Right atrium auricular region (tissue), 2 donors: ENCODE results near the gene TBC1D9B. TPM values are rescaled to one million over a fixed set of nuclear protein-coding genes. Genes with fewer than 3 reads are reported as not detected.

Source experiments
- DNase-seq: peaks from one replicate; pipeline ENCODE4 v3.0.0-alpha.2; 2019; ENCODE audit warnings: low spot score
- H3K27ac ChIP-seq, 2 donors: fragments of 200-600 bp; sonication (generic); 1 replicate in 1 of 2; 2 replicates in 1 of 2; pipeline ENCODE4 v1.5.1; 2016 to 2019
- H3K27me3 ChIP-seq, 2 donors: fragments of 200-600 bp; sonication (generic); one replicate each; pipeline versions ENCODE4 v1.5.1 to v1.6.0; 2017 to 2019
- H3K36me3 ChIP-seq: fragments of 200-600 bp; sonication (generic); one replicate; pipeline ENCODE4 v1.5.1; 2016
- H3K4me1 ChIP-seq, 2 donors: fragments of 200-600 bp; sonication (generic); one replicate each; pipeline versions ENCODE4 v1.5.1 to v1.6.0; 2017 to 2019
- H3K4me3 ChIP-seq, 2 donors: fragments of 200-600 bp; sonication (generic); 1 replicate in 1 of 2; 2 replicates in 1 of 2; pipeline ENCODE4 v1.5.1; 2017 to 2019; ENCODE audit warnings: mild to moderate bottlenecking in 1 of 2, moderate library complexity in 1 of 2
- H3K9me3 ChIP-seq, 2 donors: fragments of 200-600 bp; sonication (generic); one replicate each; pipeline ENCODE4 v1.5.1; 2019
- total RNA-seq, 2 donors: library from RNA; depleted of rRNA; stranded (reverse); fragments of >200 nt; gene quantifications; one replicate each; pipeline ENCODE4 v1.1.0, GENCODE V29; 2016
- TF ChIP-seq, protein P1 (sequence below), 2 donors: fragments of 200-600 bp; sonication (generic); IDR thresholded peaks; one replicate each; pipeline ENCODE4 v1.5.1; 2019; ENCODE audit warnings: antibody characterized with exemption in 2 of 2

Gene TBC1D9B
- total RNA-seq, 2 donors from 2014 or later: 33.5 to 57.7 TPM

DNA sequence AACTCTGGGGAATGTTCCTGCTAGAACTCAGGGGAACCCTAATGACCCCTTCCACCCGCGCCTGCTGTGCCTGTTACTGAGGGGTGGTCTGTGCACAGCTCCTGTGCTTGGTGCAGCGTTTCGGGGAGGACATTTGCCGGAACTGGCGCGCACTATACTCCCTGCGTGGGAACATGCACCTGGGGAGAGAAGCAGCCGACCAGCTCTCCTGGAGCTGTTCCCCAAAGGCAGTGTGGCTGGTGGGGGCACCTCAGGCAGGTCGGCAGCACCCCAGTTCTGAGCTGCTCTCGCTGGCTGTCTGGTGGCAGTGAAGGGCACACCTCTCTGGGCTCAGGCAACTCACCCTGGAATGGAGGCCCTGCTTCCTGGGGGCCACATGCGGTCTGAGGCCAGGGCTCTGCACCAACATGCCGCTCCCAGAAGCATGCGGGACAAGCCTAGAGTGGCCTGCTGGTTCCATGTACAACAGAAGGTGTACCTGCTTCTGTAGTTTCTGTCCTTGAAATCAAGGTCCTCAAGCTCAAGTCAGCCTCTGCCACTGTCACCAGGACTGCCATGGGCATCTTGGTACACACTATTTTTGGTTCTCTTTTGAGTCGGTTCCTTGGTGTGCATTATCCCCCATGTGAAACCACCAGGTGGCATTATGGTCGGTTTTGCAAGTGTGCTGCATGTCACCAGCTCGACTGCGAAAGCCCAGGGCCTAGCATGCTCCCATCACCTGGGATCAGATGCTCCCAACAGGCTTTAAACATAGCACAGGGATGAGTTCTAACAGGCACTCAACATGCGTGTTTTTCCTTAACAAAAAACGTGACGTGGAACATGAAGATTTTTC, 41.2 kb downstream of the TBC1D9B start:
- Histone ChIP-seq H3K4me1 (peaks cover 0 to 11% of the 10 kb centered on the region in 2 donors), H3K9me3 (no peaks in the 10 kb centered on the region), H3K27me3 (no peaks in the 10 kb centered on the region), H3K27ac (no peak overlapping the region), H3K4me3 (no peak overlapping the region), H3K36me3 (peaks cover 37% of the 10 kb centered on the region)
- TF ChIP-seq, protein P1, sequence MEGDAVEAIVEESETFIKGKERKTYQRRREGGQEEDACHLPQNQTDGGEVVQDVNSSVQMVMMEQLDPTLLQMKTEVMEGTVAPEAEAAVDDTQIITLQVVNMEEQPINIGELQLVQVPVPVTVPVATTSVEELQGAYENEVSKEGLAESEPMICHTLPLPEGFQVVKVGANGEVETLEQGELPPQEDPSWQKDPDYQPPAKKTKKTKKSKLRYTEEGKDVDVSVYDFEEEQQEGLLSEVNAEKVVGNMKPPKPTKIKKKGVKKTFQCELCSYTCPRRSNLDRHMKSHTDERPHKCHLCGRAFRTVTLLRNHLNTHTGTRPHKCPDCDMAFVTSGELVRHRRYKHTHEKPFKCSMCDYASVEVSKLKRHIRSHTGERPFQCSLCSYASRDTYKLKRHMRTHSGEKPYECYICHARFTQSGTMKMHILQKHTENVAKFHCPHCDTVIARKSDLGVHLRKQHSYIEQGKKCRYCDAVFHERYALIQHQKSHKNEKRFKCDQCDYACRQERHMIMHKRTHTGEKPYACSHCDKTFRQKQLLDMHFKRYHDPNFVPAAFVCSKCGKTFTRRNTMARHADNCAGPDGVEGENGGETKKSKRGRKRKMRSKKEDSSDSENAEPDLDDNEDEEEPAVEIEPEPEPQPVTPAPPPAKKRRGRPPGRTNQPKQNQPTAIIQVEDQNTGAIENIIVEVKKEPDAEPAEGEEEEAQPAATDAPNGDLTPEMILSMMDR (IDR thresholded peaks at IDR 0.05): no peak
- DNase-seq: no peak

DNA sequence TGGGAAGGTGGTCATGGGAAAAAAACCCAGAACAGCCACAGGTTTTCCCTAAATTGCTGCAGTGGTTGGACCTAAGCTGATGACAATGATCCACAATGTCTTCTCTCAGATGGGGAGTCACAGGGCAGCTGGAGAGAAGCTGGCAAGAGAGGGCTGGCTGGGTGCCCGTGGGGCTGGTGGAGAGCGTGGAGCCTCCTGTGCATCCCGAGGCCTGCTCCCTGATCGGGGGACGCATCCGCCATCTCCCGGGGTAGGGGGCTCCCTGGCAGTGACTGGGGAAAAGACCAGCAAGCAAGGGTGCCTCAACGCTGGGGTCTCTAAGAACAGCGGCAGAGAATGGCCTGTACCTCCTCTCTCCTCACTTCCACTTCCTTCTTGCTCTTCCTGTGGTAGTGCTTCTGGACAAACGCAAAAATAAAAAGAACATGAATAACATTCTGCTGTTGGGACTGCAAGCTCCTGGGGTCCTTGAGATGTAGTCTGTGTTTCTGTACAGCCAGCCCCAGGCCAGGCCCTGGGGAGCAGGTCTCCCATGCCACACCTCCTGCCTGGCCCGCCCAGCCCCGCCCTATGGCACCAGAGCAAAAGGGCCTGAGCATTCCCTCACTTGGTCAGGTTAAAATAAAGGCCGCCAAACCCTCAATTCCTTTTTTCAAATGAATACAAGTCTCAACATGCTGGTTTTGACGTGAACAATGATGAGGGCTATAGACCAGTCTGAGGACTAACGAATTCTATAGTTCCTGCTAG, 42.0 kb downstream of the TBC1D9B start:
- H3K27me3 ChIP-seq: no peaks in the 10 kb centered on the region
- no peak for DNase-seq
- peaks cover 0 to 8% of the 10 kb centered on the region in 2 donors for H3K4me1 ChIP-seq
- no peaks in the 10 kb centered on the region for H3K9me3 ChIP-seq
- TF ChIP-seq, protein P1 (IDR thresholded peaks at IDR 0.05): no peak
- H3K4me3 ChIP-seq: no peak overlapping the region
- H3K27ac ChIP-seq: no peak overlapping the region
- H3K36me3 ChIP-seq: peaks cover 33% of the 10 kb centered on the region

DNA sequence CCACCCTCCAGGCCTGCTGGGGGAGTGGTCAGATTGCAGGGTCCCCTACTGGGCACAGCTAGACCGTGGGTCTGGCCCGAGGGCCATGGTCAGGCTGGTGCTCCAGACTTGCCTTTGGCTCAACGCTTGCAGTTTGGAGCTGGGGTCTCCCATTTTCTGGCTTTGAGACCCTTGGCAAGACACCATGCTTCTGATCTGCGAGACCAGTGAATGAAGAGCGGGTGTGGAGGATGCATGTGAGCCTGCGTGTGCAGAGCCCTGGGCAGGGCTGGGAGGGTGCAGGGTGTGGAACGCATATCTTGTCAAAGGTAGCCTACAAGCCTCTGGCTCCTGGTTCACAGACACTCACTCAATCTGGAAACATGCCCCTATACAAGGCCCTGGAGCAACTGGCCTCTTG, 43.0 kb downstream of the TBC1D9B start:
- no peak for DNase-seq
- TF ChIP-seq, protein P1 (IDR thresholded peaks at IDR 0.05): no peak
- peaks cover 0 to 5% of the 10 kb centered on the region in 2 donors for H3K4me1 ChIP-seq
- H3K27me3 ChIP-seq: no peaks in the 10 kb centered on the region
- no peak overlapping the region for H3K4me3 ChIP-seq
- H3K9me3 ChIP-seq: no peaks in the 10 kb centered on the region
- no peak overlapping the region for H3K27ac ChIP-seq
- H3K36me3 ChIP-seq: peaks cover 32% of the 10 kb centered on the region

DNA sequence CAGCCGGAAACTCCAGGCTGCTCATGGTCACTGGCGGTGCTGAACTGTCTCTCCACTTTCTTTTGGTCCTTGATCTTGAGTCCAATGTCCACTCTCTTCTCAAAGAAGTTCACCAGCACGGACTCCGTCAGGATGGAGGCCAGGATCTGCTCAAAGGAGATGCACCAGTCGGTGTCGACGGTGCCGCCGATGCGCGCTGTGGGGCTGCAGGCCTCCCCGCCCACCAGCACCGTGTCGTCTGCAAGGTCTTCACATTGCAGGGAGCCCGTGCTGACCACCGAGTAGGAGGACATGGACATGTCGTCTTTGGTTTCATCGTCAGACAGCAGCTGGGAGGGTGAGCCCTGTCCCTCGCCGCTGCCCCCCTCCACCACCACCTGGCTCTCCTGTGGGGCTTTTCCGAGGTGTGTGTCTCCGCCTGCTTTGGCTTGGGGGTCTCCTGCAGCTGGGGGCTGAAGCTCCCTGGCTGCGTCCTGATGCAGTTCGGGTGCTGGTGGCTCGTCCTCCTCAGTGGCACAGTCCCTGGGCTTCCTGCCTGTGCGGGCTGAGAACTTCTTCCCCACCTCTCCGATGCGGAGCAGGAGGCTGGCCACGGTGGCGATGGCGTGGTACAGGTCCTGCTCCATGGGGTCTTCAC, 44.1 kb downstream of the TBC1D9B start:
- no peaks in the 10 kb centered on the region for H3K9me3 ChIP-seq

DNA sequence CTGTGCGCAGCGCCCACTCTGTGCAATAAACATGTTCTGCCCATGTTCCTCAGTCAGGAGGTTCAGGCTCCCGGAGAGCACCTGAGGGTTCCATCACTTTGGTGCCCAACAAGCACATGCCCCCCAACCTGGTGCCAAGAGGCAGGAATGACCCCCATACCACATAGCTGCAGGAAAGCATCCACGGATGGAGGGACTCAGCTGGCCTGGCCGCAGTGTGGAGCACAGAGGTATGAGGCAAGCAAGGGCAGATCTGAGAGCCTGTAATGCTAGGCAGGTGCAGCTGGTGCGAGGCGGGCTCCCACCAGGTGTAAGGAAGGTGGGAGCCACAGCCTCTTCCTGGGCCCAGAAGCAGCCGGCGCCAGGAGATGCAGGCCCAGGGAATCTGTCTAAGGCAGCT, 44.8 kb downstream of the TBC1D9B start:
- Histone ChIP-seq H3K27me3 (no peaks in the 10 kb centered on the region), H3K4me3 (no peak overlapping the region), H3K9me3 (no peaks in the 10 kb centered on the region), H3K36me3 (peaks cover 28% of the 10 kb centered on the region), H3K27ac (no peak overlapping the region), H3K4me1 (peaks cover 0 to 13% of the 10 kb centered on the region in 2 donors)
- TF ChIP-seq, protein P1 (IDR thresholded peaks at IDR 0.05): no peak
- DNase-seq: no peak

More for the DNA sequence above, 44.1 kb downstream of the TBC1D9B start:
- TF ChIP-seq, protein P1 (IDR thresholded peaks at IDR 0.05): no peak
- H3K27me3 ChIP-seq: no peaks in the 10 kb centered on the region
- peaks cover 30% of the 10 kb centered on the region for H3K36me3 ChIP-seq
- no peak for DNase-seq
- no peak overlapping the region for H3K4me3 ChIP-seq
- H3K27ac ChIP-seq: no peak overlapping the region
- peaks cover 0 to 10% of the 10 kb centered on the region in 2 donors for H3K4me1 ChIP-seq
